Measurements from ENCODE around the gene SPRED3. TPM values are rescaled to one million over a fixed set of nuclear protein-coding genes. Genes with fewer than 3 reads are reported as not detected.
"Not testable (repeated sequence)": the region's sequence is repeated elsewhere in the genome, so short reads cannot be mapped to it uniquely, and the experiment has no call there.

The SPRED3 gene
- total RNA-seq, 1 donor from 2014 or later, result 3.2 TPM

GRCh38 chr19:38409631-38410133, 21.2 kb downstream of the SPRED3 start:
- Mint-ChIP-seq H3K36me3 (ENCODE audit: low read depth, unreplicated experiment) (peaks cover 7% of the 10 kb centered on the region), H3K4me1 (ENCODE audit: unreplicated experiment) (no peaks in the 10 kb centered on the region), H3K27ac (ENCODE audit: unreplicated experiment) (no peak overlapping the region), H3K27me3 (ENCODE audit: unreplicated experiment) (no peaks in the 10 kb centered on the region), H3K4me3 (ENCODE audit: unreplicated experiment) (no peak overlapping the region), H3K9me3 (ENCODE audit: unreplicated experiment) (no peaks in the 10 kb centered on the region)
- TF ChIP-seq, protein P1, sequence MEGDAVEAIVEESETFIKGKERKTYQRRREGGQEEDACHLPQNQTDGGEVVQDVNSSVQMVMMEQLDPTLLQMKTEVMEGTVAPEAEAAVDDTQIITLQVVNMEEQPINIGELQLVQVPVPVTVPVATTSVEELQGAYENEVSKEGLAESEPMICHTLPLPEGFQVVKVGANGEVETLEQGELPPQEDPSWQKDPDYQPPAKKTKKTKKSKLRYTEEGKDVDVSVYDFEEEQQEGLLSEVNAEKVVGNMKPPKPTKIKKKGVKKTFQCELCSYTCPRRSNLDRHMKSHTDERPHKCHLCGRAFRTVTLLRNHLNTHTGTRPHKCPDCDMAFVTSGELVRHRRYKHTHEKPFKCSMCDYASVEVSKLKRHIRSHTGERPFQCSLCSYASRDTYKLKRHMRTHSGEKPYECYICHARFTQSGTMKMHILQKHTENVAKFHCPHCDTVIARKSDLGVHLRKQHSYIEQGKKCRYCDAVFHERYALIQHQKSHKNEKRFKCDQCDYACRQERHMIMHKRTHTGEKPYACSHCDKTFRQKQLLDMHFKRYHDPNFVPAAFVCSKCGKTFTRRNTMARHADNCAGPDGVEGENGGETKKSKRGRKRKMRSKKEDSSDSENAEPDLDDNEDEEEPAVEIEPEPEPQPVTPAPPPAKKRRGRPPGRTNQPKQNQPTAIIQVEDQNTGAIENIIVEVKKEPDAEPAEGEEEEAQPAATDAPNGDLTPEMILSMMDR (IDR thresholded peaks at IDR 0.05; ENCODE audit: unreplicated experiment), result no peak
- DNase-seq (ENCODE audit: low spot score), result no peak

DNA sequence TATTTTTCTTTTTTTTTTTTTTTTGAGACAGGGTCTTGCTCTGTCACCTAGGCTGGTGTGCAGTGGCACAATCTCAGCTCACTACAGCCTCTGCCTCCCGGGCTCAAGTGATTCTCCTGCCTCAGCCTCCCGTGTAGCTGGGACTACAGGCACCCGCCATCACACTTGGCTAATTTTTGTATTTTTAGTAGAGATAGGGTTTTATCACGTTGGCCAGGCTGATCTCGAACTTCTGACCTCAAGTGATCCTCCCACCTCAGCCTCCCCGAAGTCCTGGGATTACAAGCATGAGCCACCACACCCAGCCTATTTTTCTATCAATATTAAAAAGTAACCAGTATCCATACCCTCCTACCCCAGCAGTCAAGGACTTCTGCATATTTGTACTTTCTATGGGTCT, 21.9 kb downstream of the SPRED3 start:
- not testable (repeated sequence) for H3K36me3 Mint-ChIP-seq (ENCODE audit: low read depth, unreplicated experiment); DNase-seq (ENCODE audit: low spot score); H3K9me3 Mint-ChIP-seq (ENCODE audit: unreplicated experiment); H3K27ac Mint-ChIP-seq (ENCODE audit: unreplicated experiment); H3K4me3 Mint-ChIP-seq (ENCODE audit: unreplicated experiment); H3K4me1 Mint-ChIP-seq (ENCODE audit: unreplicated experiment); H3K27me3 Mint-ChIP-seq (ENCODE audit: unreplicated experiment)

GRCh38 chr19:38411041-38411712, 22.7 kb downstream of the SPRED3 start:
- no peaks in the 10 kb centered on the region for H3K4me1 Mint-ChIP-seq (ENCODE audit: unreplicated experiment)
- no peak overlapping the region for H3K27ac Mint-ChIP-seq (ENCODE audit: unreplicated experiment)
- DNase-seq (ENCODE audit: low spot score), result no peak
- no peaks in the 10 kb centered on the region for H3K27me3 Mint-ChIP-seq (ENCODE audit: unreplicated experiment)
- H3K9me3 Mint-ChIP-seq (ENCODE audit: unreplicated experiment), result no peaks in the 10 kb centered on the region
- H3K36me3 Mint-ChIP-seq (ENCODE audit: low read depth, unreplicated experiment), result peaks cover 7% of the 10 kb centered on the region
- TF ChIP-seq, protein P1 (IDR thresholded peaks at IDR 0.05; ENCODE audit: unreplicated experiment), result no peak
- H3K4me3 Mint-ChIP-seq (ENCODE audit: unreplicated experiment), result no peak overlapping the region

GRCh38 chr19:38411898-38412297, 23.4 kb downstream of the SPRED3 start:
- H3K4me1 Mint-ChIP-seq (ENCODE audit: unreplicated experiment); H3K36me3 Mint-ChIP-seq (ENCODE audit: low read depth, unreplicated experiment); DNase-seq (ENCODE audit: low spot score); H3K4me3 Mint-ChIP-seq (ENCODE audit: unreplicated experiment); H3K27me3 Mint-ChIP-seq (ENCODE audit: unreplicated experiment); H3K9me3 Mint-ChIP-seq (ENCODE audit: unreplicated experiment); H3K27ac Mint-ChIP-seq (ENCODE audit: unreplicated experiment): not testable (repeated sequence)

DNA sequence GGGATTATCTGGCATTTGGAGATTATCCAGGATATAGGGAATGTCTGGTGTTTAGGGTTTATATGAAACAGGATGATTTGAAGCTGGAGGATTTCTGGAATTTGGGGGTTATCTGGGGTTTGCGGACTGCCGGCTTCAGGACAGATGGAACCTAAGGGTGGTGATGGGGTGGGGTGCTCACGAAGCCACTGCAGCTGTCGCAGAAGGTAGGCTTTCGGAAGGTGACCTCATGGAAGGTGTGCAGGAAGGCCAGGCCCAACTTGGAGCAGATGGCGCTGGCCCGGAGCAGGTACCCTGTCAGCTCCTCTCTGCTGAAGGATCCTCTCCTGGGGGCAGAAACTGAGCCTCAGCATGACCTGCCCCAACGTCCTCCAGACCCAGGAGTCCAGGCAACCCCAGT, 24.0 kb downstream of the SPRED3 start:
- no peaks in the 10 kb centered on the region for H3K9me3 Mint-ChIP-seq (ENCODE audit: unreplicated experiment)
- H3K27me3 Mint-ChIP-seq (ENCODE audit: unreplicated experiment), result peaks cover 5% of the 10 kb centered on the region
- DNase-seq (ENCODE audit: low spot score), result no peak
- H3K4me1 Mint-ChIP-seq (ENCODE audit: unreplicated experiment), result peaks cover 6% of the 10 kb centered on the region
- H3K36me3 Mint-ChIP-seq (ENCODE audit: low read depth, unreplicated experiment), result peaks cover 11% of the 10 kb centered on the region
- TF ChIP-seq, protein P1 (IDR thresholded peaks at IDR 0.05; ENCODE audit: unreplicated experiment), result no peak
- H3K4me3 Mint-ChIP-seq (ENCODE audit: unreplicated experiment), result peak overlapping the region; percentile 10
- H3K27ac Mint-ChIP-seq (ENCODE audit: unreplicated experiment), result no peak overlapping the region

GRCh38 chr19:38412961-38413360, 24.5 kb downstream of the SPRED3 start:
- no peak overlapping the region for H3K4me3 Mint-ChIP-seq (ENCODE audit: unreplicated experiment)
- TF ChIP-seq, protein P1 (IDR thresholded peaks at IDR 0.05; ENCODE audit: unreplicated experiment), result no peak
- H3K27me3 Mint-ChIP-seq (ENCODE audit: unreplicated experiment), result peaks cover 5% of the 10 kb centered on the region

More at GRCh38 chr19:38412961-38413360, 24.5 kb downstream of the SPRED3 start:
- Mint-ChIP-seq H3K4me1 (ENCODE audit: unreplicated experiment) (peaks cover 10% of the 10 kb centered on the region), H3K9me3 (ENCODE audit: unreplicated experiment) (no peaks in the 10 kb centered on the region), H3K27ac (ENCODE audit: unreplicated experiment) (no peak overlapping the region), H3K36me3 (ENCODE audit: low read depth, unreplicated experiment) (peaks cover 11% of the 10 kb centered on the region)
- DNase-seq (ENCODE audit: low spot score), result no peak

Data from endothelial cell (in vitro differentiated cells).